NCI-H1048 (cell line): ENCODE measurements around the gene DENND4C.
"Not testable (repeated sequence)": the region's sequence is repeated elsewhere in the genome, so short reads cannot be mapped to it uniquely, and the experiment has no call there.

ENCODE experiments used
- DNase-seq: peaks from one replicate; lab custom pipeline; 2025; lab: John Stamatoyannopoulos, UW

Gene DENND4C

GRCh38 chr9:19375538-19375937, 145.0 kb downstream of the DENND4C start:
- no peak for DNase-seq

DNA sequence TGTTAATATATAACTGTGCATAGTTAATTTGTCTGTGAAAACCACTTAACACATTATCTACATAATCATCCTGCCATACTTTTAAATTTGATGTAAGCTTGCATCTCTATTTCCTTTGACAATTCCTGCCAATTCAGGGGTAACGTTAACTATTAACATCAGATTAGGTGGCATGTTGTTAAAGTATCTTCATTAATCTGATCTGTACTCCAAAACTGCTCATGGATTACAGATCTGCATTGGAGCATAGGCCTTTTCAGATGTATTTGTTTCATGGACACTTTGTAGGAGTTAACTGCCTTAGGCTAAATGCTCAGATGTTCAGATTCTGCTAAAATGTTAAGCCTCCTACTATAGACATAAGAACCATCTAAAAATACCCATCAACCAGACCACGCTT, 146.4 kb downstream of the DENND4C start:
- DNase-seq = no peak

DNA sequence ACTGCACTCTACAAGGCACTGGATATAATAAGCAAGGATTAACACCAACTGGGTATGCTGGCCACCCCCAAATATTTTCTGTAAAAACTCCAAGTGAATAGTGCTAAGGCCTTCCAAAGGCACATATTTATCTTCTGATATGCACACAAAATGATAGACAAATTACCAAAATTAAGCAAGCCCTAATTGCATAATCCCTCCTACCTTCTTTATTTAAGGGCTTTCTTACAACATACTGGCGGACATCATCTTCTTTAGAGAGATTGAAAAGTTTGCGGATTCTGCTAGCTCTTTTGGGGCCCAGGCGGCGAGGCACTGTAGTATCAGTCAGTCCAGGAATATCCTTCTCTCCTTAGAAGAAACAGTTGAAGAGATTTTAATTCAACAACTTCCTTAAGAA, 147.7 kb downstream of the DENND4C start:
- DNase-seq = no peak

GRCh38 chr9:19378647-19379046, 148.2 kb downstream of the DENND4C start:
- DNase-seq = no peak

DNA sequence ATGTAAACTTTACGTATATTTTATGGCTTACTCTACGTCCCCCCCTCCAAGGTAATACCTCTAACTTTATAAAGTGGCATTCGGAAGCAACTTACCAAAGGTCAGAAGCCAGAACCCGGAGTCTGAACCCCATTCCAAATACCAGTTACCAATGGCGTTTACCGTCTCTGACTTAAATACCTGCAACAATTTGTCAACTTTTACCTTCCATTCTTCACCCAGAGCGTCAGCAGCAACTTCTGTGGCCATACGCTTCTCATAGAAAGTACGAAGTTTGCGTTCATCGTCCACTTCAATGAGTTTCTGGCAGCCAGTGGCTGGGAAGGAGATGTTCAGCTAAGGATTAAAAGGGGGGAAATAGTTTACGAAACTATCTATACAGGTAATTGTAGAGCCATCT, 148.8 kb downstream of the DENND4C start:
- no peak for DNase-seq

DNA sequence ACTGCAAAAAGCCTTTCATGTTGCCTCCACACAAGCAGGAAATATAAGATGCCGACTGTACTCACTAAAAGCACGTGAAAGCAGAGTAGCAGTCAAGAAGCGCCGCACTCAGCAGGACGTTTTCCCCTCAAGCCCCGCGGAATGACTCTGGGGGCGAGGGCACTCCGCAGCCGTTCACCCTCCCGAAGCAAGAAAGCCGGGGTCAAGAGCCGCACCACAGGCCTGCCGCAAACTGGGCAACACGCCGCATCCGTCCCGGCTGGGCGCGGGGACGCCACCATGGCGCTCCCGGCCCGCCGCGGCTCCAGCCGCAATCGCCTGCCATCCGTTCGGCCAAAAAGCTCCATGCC, 149.2 kb downstream of the DENND4C start:
- DNase-seq = no peak

DNA sequence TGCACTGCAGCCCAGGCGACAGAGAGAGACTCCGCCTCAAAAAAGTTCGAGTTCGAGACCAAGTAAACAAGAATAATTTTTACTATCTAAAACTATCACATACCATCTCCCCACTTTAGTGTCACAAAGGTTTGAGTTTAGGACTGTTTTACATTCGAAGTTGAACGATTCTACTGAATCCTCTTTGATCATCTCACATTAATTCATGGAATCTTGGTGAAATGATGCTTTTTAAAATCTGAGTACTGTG, 150.3 kb downstream of the DENND4C start:
- no peak for DNase-seq

DNA sequence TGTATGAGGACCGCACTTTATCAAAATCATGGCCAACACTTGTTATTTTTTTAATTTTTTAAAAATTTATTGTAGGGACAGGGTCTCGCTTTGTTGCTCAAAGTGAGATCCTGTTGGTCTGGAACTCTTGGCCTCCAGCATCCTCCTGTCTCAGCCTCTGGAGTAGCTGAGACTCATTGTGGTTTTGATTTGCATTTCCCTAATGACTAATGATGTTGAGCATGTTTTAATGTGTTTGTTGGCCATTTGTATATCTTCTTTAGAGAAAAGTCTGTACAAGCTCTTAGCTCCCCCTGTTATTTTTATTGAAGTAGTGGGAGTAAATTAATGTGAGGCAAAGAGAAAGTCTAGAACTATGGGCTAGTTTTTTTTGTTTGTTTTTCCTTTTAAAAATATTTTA, 151.2 kb downstream of the DENND4C start:
- no peak for DNase-seq

DNA sequence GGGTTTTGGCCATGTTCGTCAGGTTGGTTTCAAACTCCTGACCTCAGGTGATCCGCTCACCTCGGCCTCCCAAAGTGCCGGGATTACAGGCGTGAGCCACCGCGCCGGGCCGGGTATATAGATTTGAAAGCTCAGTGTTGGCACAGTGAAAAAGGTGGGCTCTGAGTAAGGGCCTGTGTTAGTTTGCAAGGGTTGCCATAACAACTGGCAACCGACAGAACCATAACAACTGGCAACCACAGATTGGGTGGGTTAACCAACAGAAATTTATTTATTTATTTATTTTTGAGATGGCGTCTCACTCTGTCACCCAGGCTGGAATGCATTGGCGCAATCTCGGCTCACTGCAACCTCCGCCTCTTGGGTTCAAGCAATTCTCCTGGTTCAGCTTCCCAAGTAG, 154.7 kb downstream of the DENND4C start:
- DNase-seq = not testable (repeated sequence)

DNA sequence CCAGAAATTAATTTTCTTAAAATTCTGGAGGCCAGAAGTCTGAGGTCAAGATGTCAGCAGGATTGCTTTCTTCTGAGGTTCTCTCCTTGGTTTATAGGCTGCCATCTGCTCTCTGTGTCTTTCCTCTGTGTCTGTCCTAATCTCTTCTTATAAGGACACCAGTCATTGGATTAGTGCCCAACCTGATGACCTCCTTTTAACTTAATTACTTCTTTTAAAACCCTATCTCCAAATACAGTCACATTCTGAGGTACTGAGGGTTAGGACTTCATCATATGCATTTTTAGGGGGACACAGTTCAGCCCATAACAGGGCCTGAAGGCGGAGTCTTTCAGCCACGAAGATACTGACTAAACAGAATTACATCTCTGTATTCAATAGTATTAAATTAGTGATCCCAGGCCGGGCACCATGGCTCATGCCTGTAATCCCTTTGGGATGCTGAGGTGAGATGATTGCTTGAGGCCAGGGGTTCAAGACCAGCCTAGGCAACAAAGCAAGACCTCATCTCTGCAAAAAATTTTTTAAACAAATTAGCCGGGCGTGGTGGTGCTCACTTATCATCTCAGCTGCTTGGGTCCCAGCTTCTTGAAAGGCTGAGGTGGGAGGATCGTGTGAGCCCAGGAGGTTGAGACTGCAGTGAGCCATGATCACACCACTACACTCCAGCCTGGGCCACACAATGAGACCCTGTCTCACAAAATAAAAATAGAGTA, 155.5 kb downstream of the DENND4C start:
- no peak for DNase-seq

- DNase-seq = no peak
Measured at GRCh38 chr9:19386502-19387044, 156.1 kb downstream of the DENND4C start.

DNA sequence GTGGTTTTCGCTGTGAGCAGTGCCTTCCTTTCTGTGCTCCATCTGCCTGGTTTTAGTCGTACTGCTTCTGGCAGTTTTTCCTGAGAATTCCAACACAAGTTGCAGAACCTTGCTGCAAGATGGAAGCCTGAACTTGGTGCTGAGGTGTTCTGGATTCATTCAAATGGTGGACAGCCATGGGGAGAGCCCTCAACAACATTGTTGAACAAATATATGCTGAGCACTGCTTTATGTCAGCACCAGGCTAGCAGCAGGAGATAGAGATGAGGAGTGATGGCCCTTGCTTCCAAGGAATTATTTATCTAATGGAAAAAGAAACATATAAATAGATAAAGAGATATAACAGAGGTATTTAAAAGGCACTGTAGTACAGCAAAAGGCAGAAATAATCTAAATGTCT, 156.8 kb downstream of the DENND4C start:
- no peak for DNase-seq

- DNase-seq = not testable (repeated sequence)
Measured at GRCh38 chr9:19389539-19389938, 159.0 kb downstream of the DENND4C start.

DNA sequence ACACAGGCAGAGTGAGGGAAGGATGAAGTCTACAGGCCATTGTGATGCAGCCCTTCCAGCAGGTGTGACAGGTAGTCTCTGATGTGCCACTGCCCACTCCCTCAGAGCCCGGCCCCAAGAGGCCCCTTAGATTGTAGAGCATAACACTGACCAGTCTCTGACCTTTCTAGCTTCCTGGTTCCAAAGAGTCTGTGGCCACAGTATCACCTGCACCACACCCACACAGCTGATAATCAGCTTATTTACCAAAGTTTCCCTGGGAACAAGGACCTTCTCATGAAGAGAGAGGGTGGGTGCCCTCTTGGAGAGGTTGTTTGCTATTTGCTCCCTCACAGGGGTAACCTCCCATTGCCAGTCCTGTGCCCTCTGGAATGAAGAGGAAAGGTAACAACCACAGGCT, 167.4 kb downstream of the DENND4C start:
- DNase-seq = no peak

- DNase-seq = not testable (repeated sequence)
Measured at GRCh38 chr9:19403231-19403630, 172.7 kb downstream of the DENND4C start.

- DNase-seq = no peak
Measured at GRCh38 chr9:19404283-19405075, 174.0 kb downstream of the DENND4C start.

GRCh38 chr9:19405771-19406170, 175.3 kb downstream of the DENND4C start:
- DNase-seq = no peak

- no peak for DNase-seq
Measured at GRCh38 chr9:19408316-19408692, 177.8 kb downstream of the DENND4C start.

DNA sequence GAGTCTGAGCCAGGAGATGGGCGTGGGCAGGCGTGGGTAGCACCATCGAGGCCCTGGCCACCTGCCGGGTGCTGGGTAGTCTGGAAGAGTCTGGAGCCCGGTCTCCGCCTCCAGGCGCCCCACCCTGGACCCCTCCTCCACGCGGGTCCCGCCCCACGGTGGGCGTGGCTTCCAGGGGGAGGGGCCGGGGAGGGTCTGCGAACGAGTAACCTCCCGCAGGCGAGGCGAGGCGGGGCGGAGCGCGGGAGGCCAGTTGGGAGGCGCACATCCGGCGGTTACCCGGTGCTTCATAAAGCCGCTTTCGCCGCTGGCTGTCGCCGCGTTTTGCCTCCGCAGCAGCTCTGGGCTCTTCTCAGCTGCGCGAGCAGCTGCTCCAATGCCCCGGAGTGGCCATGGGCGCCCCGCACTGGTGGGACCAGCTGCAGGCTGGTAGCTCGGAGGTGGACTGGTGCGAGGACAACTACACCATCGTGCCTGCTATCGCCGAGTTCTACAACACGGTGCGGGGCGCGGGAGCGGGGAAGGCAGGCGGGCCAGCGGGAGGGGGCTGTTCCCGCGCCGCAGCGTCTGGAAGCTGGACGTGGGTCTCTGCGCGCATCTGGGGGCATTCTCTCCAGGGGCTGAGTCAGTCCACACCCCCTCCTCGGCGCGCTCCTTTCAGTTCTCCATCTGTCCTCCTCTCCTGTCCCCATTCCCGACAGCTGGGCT, 178.4 kb downstream of the DENND4C start, which contains the start of gene ACER2:
Gene ACER2 (plus strand): TSS at position 317 of the 708 bp plus-strand sequence. CDS start 76 bp downstream, at position 393.
- peak; percentile 76 for DNase-seq

GRCh38 chr9:19409401-19410194, 179.1 kb downstream of the DENND4C start:
- no peak for DNase-seq

- no peak for DNase-seq
Measured at GRCh38 chr9:19410195-19410503, 179.7 kb downstream of the DENND4C start.

DNA sequence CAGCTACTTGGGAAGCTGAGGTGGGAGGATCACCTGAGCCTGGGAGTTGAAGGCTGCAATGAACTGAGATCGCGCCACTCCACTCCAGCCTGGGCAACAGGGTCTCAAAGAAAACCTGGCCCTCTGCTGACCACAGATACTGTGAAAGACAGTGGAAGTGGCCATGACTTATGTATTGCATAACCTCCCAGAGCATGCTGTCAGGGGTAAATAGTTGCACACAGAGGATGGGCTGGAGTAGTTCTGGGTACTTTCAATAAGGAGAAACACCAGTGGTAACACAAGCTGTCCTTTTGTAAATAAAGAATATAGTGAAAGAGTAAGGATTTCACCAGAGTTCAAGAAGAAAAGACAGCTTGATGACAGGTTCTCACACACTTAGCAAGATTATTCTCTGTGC, 180.1 kb downstream of the DENND4C start:
- no peak for DNase-seq
